HepG2 (cell line): ENCODE results near the gene WNK4. TPM values are rescaled to one million over a fixed set of nuclear protein-coding genes. Genes with fewer than 3 reads are reported as not detected.

Source experiments
- EED ChIP-seq: sonication (generic); formaldehyde crosslinking; IDR thresholded peaks from 2 replicates; pipeline ENCODE4 v1.5.0; 2020; ENCODE audit warnings: mild to moderate bottlenecking, missing genetic modification reagents
- FOXJ3 ChIP-seq: sonication (generic); formaldehyde crosslinking; IDR thresholded peaks from 2 replicates; pipeline ENCODE4 v1.4.0; 2020; ENCODE audit warnings: missing genetic modification reagents, mild to moderate bottlenecking, borderline replicate concordance
- KDM5B ChIP-seq: sonication (generic); formaldehyde crosslinking; IDR thresholded peaks from 2 replicates; pipeline ENCODE4 v1.4.0; 2020; ENCODE audit warnings: missing genetic modification reagents, mild to moderate bottlenecking, borderline replicate concordance
- KLF15 ChIP-seq: sonication (generic); formaldehyde crosslinking; IDR thresholded peaks from 2 replicates; pipeline ENCODE4 v1.8.1; 2023; ENCODE audit warnings: borderline replicate concordance, mild to moderate bottlenecking, inconsistent platforms, missing genetic modification reagents, mixed read lengths
- MAFF ChIP-seq: IDR thresholded peaks from 2 replicates; pipeline ENCODE4 v1.6.1; 2011; ENCODE audit warnings: low read depth, low read length, improper control_type of control experiment
- NCOA2 ChIP-seq: sonication (generic); formaldehyde crosslinking; IDR thresholded peaks from 2 replicates; pipeline ENCODE4 v1.8.0; 2022; ENCODE audit warnings: inconsistent platforms
- NFRKB ChIP-seq: fragments of 450-650 bp; IDR thresholded peaks from 2 replicates; pipeline ENCODE4 v1.6.1; 2017
- NRL ChIP-seq: sonication (generic); formaldehyde crosslinking; IDR thresholded peaks from 2 replicates; pipeline ENCODE4 v1.5.0; 2020; ENCODE audit warnings: missing genetic modification reagents, mild to moderate bottlenecking, moderate library complexity, borderline replicate concordance
- POGZ ChIP-seq: sonication (generic); formaldehyde crosslinking; IDR thresholded peaks from 2 replicates; pipeline ENCODE4 v1.4.0; 2020; ENCODE audit warnings: mild to moderate bottlenecking, missing genetic modification reagents
- POLR2G ChIP-seq: fragments of 200-400 bp; formaldehyde crosslinking; IDR thresholded peaks from 2 replicates; pipeline ENCODE4 v1.6.1; 2018; ENCODE audit warnings: mild to moderate bottlenecking, low read depth, low read length, moderate library complexity
- REL ChIP-seq: sonication (generic); formaldehyde crosslinking; conservative IDR thresholded peaks from 2 replicates; pipeline ENCODE4 v1.8.0; 2022; ENCODE audit warnings: mild to moderate bottlenecking, missing genetic modification reagents, moderate library complexity
- RNF2 ChIP-seq: fragments of 450-650 bp; conservative IDR thresholded peaks from 2 replicates; pipeline ENCODE4 v1.6.1; 2016; ENCODE audit warnings: low read depth
- SAFB2 ChIP-seq: sonication (generic); formaldehyde crosslinking; IDR thresholded peaks from 2 replicates; pipeline ENCODE4 v1.5.1; 2020; ENCODE audit warnings: missing genetic modification reagents, low read depth, mild to moderate bottlenecking, borderline replicate concordance
- TSC22D2 ChIP-seq: sonication (generic); formaldehyde crosslinking; IDR thresholded peaks from 2 replicates; pipeline ENCODE4 v1.5.1; 2020; ENCODE audit warnings: missing genetic modification reagents, mild to moderate bottlenecking, borderline replicate concordance
- ZBTB37 ChIP-seq: sonication (generic); formaldehyde crosslinking; IDR thresholded peaks from 2 replicates; pipeline ENCODE4 v1.4.0; 2020; ENCODE audit warnings: mild to moderate bottlenecking, missing genetic modification reagents
- ZNF101 ChIP-seq: sonication (generic); formaldehyde crosslinking; IDR thresholded peaks from 2 replicates; pipeline ENCODE4 v1.4.0; 2020; ENCODE audit warnings: mild to moderate bottlenecking, low read depth, missing genetic modification reagents, borderline replicate concordance
- ZNF263 ChIP-seq: sonication (generic); formaldehyde crosslinking; IDR thresholded peaks from 2 replicates; pipeline ENCODE4 v1.4.0; 2020; ENCODE audit warnings: missing genetic modification reagents
- ZNF282 ChIP-seq: fragments of 450-650 bp; IDR thresholded peaks from 2 replicates; pipeline ENCODE4 v1.6.1; 2018; ENCODE audit not compliant: partially characterized antibody
- ZNF292 ChIP-seq: sonication (generic); formaldehyde crosslinking; IDR thresholded peaks from 2 replicates; pipeline ENCODE4 v1.8.1; 2022; ENCODE audit warnings: mild to moderate bottlenecking, low read depth, missing genetic modification reagents, borderline replicate concordance
- ZNF563 ChIP-seq: sonication (generic); formaldehyde crosslinking; IDR thresholded peaks from 2 replicates; pipeline ENCODE4 v1.8.0; 2022; ENCODE audit warnings: mild to moderate bottlenecking, moderate library complexity, missing genetic modification reagents
- ZNF713 ChIP-seq: sonication (generic); formaldehyde crosslinking; IDR thresholded peaks from 2 replicates; pipeline ENCODE4 v1.4.0; 2020; ENCODE audit warnings: mild to moderate bottlenecking, missing genetic modification reagents
- ZNF780A ChIP-seq: sonication (generic); formaldehyde crosslinking; IDR thresholded peaks from 2 replicates; pipeline ENCODE4 v1.8.0; 2022; ENCODE audit warnings: mild to moderate bottlenecking, missing genetic modification reagents, moderate library complexity
- ZNF782 ChIP-seq: sonication (generic); formaldehyde crosslinking; IDR thresholded peaks from 2 replicates; pipeline ENCODE4 v1.4.0; 2020; ENCODE audit warnings: missing genetic modification reagents, mild to moderate bottlenecking, borderline replicate concordance
- polyA plus RNA-seq, 8 experiments: library from polyadenylated mRNA; depleted of rRNA in 3 of 8; stranded (reverse) in 7 of 8; unstranded in 1 of 8; fragments of >200 nt; fragmentation: Illumina TruSeq in 4 of 8; extraction: Trizol in 4 of 8; gene quantifications; 2 replicates each; pipeline versions ENCODE4 v1.2.1 to v1.2.3, GENCODE V29; 2011 to 2016; ENCODE audit warnings: low read depth in 4 of 8, missing spikeins in 1 of 8, mixed read lengths in 1 of 8; ENCODE audit not compliant: insufficient read depth in 1 of 8
- total RNA-seq, 5 experiments: library from RNA; depleted of rRNA; stranded (reverse); fragments of >200 nt; fragmentation: Illumina TruSeq; extraction: Trizol; gene quantifications; 2 replicates each; pipeline ENCODE4 v1.2.3, GENCODE V29; 2016; ENCODE audit warnings: low read depth in 1 of 5
- TF ChIP-seq, protein P1 (sequence below): sonication (generic); formaldehyde crosslinking; IDR thresholded peaks from 2 replicates; pipeline ENCODE4 v1.8.0; 2022; ENCODE audit warnings: mild to moderate bottlenecking, missing genetic modification reagents, borderline replicate concordance
- TF ChIP-seq, protein P2 (sequence below): sonication (generic); formaldehyde crosslinking; IDR thresholded peaks from 2 replicates; pipeline ENCODE4 v1.5.1; 2020; ENCODE audit warnings: missing genetic modification reagents, mild to moderate bottlenecking, borderline replicate concordance
- TF ChIP-seq, protein P3 (sequence below): sonication (generic); formaldehyde crosslinking; IDR thresholded peaks from 2 replicates; pipeline ENCODE4 v1.4.0; 2020; ENCODE audit warnings: missing genetic modification reagents

The WNK4 gene
- total and polyA plus RNA-seq, 2 of the 13 experiments (the other 11 are each of a cell fraction or from before 2014, with no cell fraction given): 2.7 to 13.7 TPM

- TF ChIP-seq ZNF563 (CRISPR knock-in tag) (peak; percentile 83; the same call in 1 of the 2 replicates), ZNF713 (CRISPR knock-in tag) (peak; percentile 91), POGZ (peak; percentile 77), REL (CRISPR knock-in tag) (no peak), KLF15 (peak; percentile 33; the same call in 1 of the 2 replicates), NRL (CRISPR knock-in tag) (peak; percentile 96), ZNF292 (CRISPR knock-in tag) (no peak), POLR2G (peak; percentile 98), ZBTB37 (no peak), ZNF780A (CRISPR knock-in tag) (no peak), ZNF282 (no peak), ZNF782 (no peak), RNF2 (no peak), FOXJ3 (CRISPR knock-in tag) (no peak; the same call in 1 of the 2 replicates), ZNF263 (CRISPR knock-in tag) (peak; percentile 84), SAFB2 (no peak; the same call in 1 of the 2 replicates), MAFF (no peak), EED (CRISPR knock-in tag) (peak; percentile 95), ZNF101 (0 out of 2 replicates have a peak, but pooled peaks have one; percentile 50), NFRKB (no peak), KDM5B (CRISPR knock-in tag) (peak; percentile 68; the same call in 1 of the 2 replicates), TSC22D2 (peak; percentile 94; the same call in 1 of the 2 replicates), NCOA2 (peak; percentile 80; the same call in 1 of the 2 replicates)
- TF ChIP-seq, protein P1, sequence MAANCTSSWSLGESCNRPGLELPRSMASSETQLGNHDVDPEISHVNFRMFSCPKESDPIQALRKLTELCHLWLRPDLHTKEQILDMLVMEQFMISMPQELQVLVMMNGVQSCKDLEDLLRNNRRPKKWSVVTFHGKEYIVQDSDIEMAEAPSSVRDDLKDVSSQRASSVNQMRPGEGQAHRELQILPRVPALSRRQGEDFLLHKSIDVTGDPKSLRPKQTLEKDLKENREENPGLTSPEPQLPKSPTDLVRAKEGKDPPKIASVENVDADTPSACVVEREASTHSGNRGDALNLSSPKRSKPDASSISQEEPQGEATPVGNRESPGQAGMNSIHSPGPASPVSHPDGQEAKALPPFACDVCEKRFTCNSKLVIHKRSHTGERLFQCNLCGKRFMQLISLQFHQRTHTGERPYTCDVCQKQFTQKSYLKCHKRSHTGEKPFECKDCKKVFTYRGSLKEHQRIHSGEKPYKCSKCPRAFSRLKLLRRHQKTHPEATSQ (CRISPR knock-in tag): peak; percentile 33; the same call in 1 of the 2 replicates
- TF ChIP-seq, protein P2, sequence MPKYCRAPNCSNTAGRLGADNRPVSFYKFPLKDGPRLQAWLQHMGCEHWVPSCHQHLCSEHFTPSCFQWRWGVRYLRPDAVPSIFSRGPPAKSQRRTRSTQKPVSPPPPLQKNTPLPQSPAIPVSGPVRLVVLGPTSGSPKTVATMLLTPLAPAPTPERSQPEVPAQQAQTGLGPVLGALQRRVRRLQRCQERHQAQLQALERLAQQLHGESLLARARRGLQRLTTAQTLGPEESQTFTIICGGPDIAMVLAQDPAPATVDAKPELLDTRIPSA (CRISPR knock-in tag): no peak
- TF ChIP-seq, protein P3, sequence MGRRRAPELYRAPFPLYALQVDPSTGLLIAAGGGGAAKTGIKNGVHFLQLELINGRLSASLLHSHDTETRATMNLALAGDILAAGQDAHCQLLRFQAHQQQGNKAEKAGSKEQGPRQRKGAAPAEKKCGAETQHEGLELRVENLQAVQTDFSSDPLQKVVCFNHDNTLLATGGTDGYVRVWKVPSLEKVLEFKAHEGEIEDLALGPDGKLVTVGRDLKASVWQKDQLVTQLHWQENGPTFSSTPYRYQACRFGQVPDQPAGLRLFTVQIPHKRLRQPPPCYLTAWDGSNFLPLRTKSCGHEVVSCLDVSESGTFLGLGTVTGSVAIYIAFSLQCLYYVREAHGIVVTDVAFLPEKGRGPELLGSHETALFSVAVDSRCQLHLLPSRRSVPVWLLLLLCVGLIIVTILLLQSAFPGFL (CRISPR knock-in tag): no peak
These were observed 6.9 kb upstream of the WNK4 start, which contains the start of gene VPS25 (continued) for GRCh38 chr17:42773290-42774035.
